ENCODE data around the gene HOXC10. TPM values are rescaled to one million over a fixed set of nuclear protein-coding genes. Genes with fewer than 3 reads are reported as not detected.

HOXC10 gene
- total and polyA plus RNA-seq, 2 experiments from 2014 or later, result not detected

DNA sequence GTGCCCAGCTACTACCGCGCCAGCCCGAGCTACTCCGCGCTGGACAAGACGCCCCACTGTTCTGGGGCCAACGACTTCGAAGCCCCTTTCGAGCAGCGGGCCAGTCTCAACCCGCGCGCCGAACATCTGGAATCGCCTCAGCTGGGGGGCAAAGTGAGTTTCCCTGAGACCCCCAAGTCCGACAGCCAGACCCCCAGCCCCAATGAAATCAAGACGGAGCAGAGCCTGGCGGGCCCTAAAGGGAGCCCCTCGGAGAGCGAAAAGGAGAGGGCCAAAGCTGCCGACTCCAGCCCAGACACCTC is 697 bp downstream of the HOXC10 start:
- Mint-ChIP-seq H3K4me1 (peaks cover 32% of the 10 kb centered on the region), H3K9me3 (peaks cover 5% of the 10 kb centered on the region; the same call in 1 of the 3 replicates), H3K4me3 (peak overlapping the region; percentile 43), H3K27ac (no peak overlapping the region), H3K27me3 (ENCODE audit: insufficient read depth, low read depth, poor library complexity) (peaks cover 100% of the 10 kb centered on the region), H3K36me3 (ENCODE audit: low read depth) (no peaks in the 10 kb centered on the region; the same call in 2 of the 3 replicates)
- peak overlapping the region; percentile 74 for H3K4me2 ChIP-seq
- peaks cover 56% of the 10 kb centered on the region for H3K4me1 ChIP-seq (ENCODE audit: insufficient read depth)
- ATAC-seq (no peak), DNase-seq (ENCODE audit: low spot score) (no peak)
- H3K36me3 ChIP-seq (ENCODE audit: insufficient read depth), result no peaks in the 10 kb centered on the region
- 0 out of 2 replicates have a peak overlapping the region, but pooled peaks have one; percentile 18 for H2AFZ ChIP-seq
- peaks cover 52% of the 10 kb centered on the region for H3F3A ChIP-seq (replicated peaks; ENCODE audit: low read depth)
- peaks cover 98% of the 10 kb centered on the region for H3K27me3 ChIP-seq (ENCODE audit: insufficient read depth)
- H4K20me1 ChIP-seq (replicated peaks; ENCODE audit: insufficient read depth), result peaks cover 44% of the 10 kb centered on the region
- no peaks in the 10 kb centered on the region for H3K79me2 ChIP-seq (replicated peaks; ENCODE audit: insufficient read depth)
- peak overlapping the region; percentile 44; the same call in 1 of the 2 replicates for H3K4me3 ChIP-seq
- H3K9me2 ChIP-seq (ENCODE audit: insufficient read depth), result no peaks in the 10 kb centered on the region
- TF ChIP-seq NANOG (IDR thresholded peaks at IDR 0.05; ENCODE audit: borderline replicate concordance) (no peak), EZH2 (IDR thresholded peaks at IDR 0.05; ENCODE audit: low read depth, unreplicated experiment) (peak; percentile 77), ZNF331 (CRISPR knock-in tag; IDR thresholded peaks at IDR 0.05; ENCODE audit: low read depth) (no peak)
- H3K27ac ChIP-seq (ENCODE audit: low read depth), result no peak overlapping the region

DNA sequence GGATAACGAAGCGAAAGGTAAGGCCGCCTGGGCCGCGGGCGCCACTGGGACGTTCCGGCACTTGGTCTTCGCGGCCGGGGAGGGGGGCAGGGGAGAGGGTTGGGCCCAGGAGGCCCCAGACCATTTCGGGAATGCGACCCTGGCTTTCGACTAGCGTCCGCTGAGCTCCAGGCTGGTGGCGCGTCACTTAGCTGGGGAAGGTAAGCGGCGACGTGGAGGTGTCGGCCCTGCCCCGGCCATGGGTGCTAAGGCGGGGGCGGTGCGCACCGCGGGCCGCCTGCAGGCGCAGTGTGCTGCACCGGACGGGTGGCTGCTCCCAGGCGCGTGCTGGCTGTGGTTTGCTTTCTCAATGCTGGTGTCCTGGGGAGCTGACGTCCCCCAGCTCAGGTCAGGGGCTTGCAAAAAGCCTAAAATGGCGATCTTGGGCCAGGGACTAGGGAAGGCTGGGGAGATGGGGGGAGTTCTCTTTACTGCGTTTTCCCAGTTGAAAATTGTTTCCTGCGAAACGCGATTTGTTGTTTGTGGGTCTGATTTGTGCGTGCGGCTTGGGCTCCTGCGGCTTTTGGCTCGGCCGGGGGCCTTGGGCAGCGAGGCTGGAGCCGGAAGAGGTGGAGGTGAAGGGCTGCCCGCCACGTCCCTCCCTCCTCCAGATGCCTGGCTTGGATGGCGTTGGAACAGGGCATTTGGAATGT is 1.2 kb downstream of the HOXC10 start:
- Histone ChIP-seq H3K27ac (ENCODE audit: low read depth) (no peak overlapping the region), H3K4me2 (peak overlapping the region; percentile 74), H3K9me2 (ENCODE audit: insufficient read depth) (no peaks in the 10 kb centered on the region), H3F3A (replicated peaks; ENCODE audit: low read depth) (peaks cover 52% of the 10 kb centered on the region), H3K4me3 (peak overlapping the region; percentile 44; the same call in 1 of the 2 replicates), H3K27me3 (ENCODE audit: insufficient read depth) (peaks cover 98% of the 10 kb centered on the region), H3K79me2 (replicated peaks; ENCODE audit: insufficient read depth) (no peaks in the 10 kb centered on the region), H3K4me1 (ENCODE audit: insufficient read depth) (peaks cover 60% of the 10 kb centered on the region), H2AFZ (peak overlapping the region; percentile 81; the same call in 1 of the 2 replicates), H3K36me3 (ENCODE audit: insufficient read depth) (no peaks in the 10 kb centered on the region), H4K20me1 (replicated peaks; ENCODE audit: insufficient read depth) (peaks cover 42% of the 10 kb centered on the region)
- peaks cover 100% of the 10 kb centered on the region for H3K27me3 Mint-ChIP-seq (ENCODE audit: insufficient read depth, low read depth, poor library complexity)
- ATAC-seq, result peak; percentile 22
- H3K4me3 Mint-ChIP-seq, result peak overlapping the region; percentile 59
- peaks cover 5% of the 10 kb centered on the region; the same call in 1 of the 3 replicates for H3K9me3 Mint-ChIP-seq
- TF ChIP-seq EZH2 (IDR thresholded peaks at IDR 0.05; ENCODE audit: low read depth, unreplicated experiment) (peak; percentile 78), EZH2phosphoT487 (IDR thresholded peaks at IDR 0.05; ENCODE audit: unreplicated experiment) (peak; percentile 94)
- TF ChIP-seq, protein P1, sequence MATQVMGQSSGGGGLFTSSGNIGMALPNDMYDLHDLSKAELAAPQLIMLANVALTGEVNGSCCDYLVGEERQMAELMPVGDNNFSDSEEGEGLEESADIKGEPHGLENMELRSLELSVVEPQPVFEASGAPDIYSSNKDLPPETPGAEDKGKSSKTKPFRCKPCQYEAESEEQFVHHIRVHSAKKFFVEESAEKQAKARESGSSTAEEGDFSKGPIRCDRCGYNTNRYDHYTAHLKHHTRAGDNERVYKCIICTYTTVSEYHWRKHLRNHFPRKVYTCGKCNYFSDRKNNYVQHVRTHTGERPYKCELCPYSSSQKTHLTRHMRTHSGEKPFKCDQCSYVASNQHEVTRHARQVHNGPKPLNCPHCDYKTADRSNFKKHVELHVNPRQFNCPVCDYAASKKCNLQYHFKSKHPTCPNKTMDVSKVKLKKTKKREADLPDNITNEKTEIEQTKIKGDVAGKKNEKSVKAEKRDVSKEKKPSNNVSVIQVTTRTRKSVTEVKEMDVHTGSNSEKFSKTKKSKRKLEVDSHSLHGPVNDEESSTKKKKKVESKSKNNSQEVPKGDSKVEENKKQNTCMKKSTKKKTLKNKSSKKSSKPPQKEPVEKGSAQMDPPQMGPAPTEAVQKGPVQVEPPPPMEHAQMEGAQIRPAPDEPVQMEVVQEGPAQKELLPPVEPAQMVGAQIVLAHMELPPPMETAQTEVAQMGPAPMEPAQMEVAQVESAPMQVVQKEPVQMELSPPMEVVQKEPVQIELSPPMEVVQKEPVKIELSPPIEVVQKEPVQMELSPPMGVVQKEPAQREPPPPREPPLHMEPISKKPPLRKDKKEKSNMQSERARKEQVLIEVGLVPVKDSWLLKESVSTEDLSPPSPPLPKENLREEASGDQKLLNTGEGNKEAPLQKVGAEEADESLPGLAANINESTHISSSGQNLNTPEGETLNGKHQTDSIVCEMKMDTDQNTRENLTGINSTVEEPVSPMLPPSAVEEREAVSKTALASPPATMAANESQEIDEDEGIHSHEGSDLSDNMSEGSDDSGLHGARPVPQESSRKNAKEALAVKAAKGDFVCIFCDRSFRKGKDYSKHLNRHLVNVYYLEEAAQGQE (IDR thresholded peaks at IDR 0.05; ENCODE audit: unreplicated experiment), result no peak
- H3K27ac Mint-ChIP-seq, result no peak overlapping the region
- H3K4me1 Mint-ChIP-seq, result peaks cover 34% of the 10 kb centered on the region
- no peaks in the 10 kb centered on the region; the same call in 2 of the 3 replicates for H3K36me3 Mint-ChIP-seq (ENCODE audit: low read depth)
- peak; percentile 67 for DNase-seq (ENCODE audit: low spot score)

Data from GM23338 (cell line).